IPS-18c (cell line): ENCODE data around the gene SETD4.
"Not testable (repeated sequence)": the region's sequence is repeated elsewhere in the genome, so short reads cannot be mapped to it uniquely, and the experiment has no call there.

Experiments used
- H3K4me3 ChIP-seq: 2 replicates; pipeline ENCODE4 v1.7.0; 2013; ENCODE audit warnings: low read depth, mild to moderate bottlenecking, low read length, moderate library complexity; ENCODE audit not compliant: insufficient read depth
- H3K9me3 ChIP-seq: one replicate; pipeline ENCODE4 v1.6.1; 2013; ENCODE audit warnings: mild to moderate bottlenecking, low read length, moderate library complexity; ENCODE audit not compliant: control insufficient read depth, insufficient read depth

The SETD4 gene

GRCh38 chr21:36060159-36060921 is at the start of gene SETD4:
TSS of gene SETD4 (minus strand) at chr21:36060526. CDS start at chr21:36058888, 1,638 bp downstream.
- peak within 1 kb of the TSS; percentile 99 for H3K4me3 ChIP-seq
- no peaks in the 10 kb centered on the region for H3K9me3 ChIP-seq

- H3K4me3 ChIP-seq, result no peak overlapping the region
- no peaks in the 10 kb centered on the region for H3K9me3 ChIP-seq
Measured at GRCh38 chr21:36109868-36110267, 49.5 kb upstream of the SETD4 start.

- H3K9me3 ChIP-seq, result peaks cover 4% of the 10 kb centered on the region
- peak overlapping the region; percentile 62 for H3K4me3 ChIP-seq
Measured at GRCh38 chr21:36105327-36105842, 45.1 kb upstream of the SETD4 start.

- Histone ChIP-seq H3K4me3 (peak overlapping the region; percentile 62), H3K9me3 (peaks cover 4% of the 10 kb centered on the region)
Measured at GRCh38 chr21:36104317-36105300, 44.3 kb upstream of the SETD4 start.

- Histone ChIP-seq H3K9me3 (peaks cover 4% of the 10 kb centered on the region), H3K4me3 (no peak overlapping the region)
Measured at GRCh38 chr21:36103434-36103833, 43.1 kb upstream of the SETD4 start.

GRCh38 chr21:36100971-36101641 is 40.8 kb upstream of the SETD4 start:
- Histone ChIP-seq H3K9me3 (peaks cover 4% of the 10 kb centered on the region), H3K4me3 (no peak overlapping the region)

GRCh38 chr21:36099695-36100211 is 39.4 kb upstream of the SETD4 start:
- not testable (repeated sequence) for H3K4me3 ChIP-seq
- H3K9me3 ChIP-seq, result peaks cover 10% of the 10 kb centered on the region

GRCh38 chr21:36099000-36099399 is 38.7 kb upstream of the SETD4 start:
- H3K4me3 ChIP-seq, result no peak overlapping the region
- H3K9me3 ChIP-seq, result peaks cover 14% of the 10 kb centered on the region

GRCh38 chr21:36098182-36098532 is 37.8 kb upstream of the SETD4 start:
- no peak overlapping the region for H3K4me3 ChIP-seq
- H3K9me3 ChIP-seq, result peaks cover 15% of the 10 kb centered on the region

- no peak overlapping the region for H3K4me3 ChIP-seq
- H3K9me3 ChIP-seq, result peaks cover 19% of the 10 kb centered on the region
Measured at GRCh38 chr21:36097427-36098181, 37.3 kb upstream of the SETD4 start.

- H3K9me3 ChIP-seq, result peaks cover 19% of the 10 kb centered on the region
- no peak overlapping the region; the same call in 1 of the 2 replicates for H3K4me3 ChIP-seq
Measured at GRCh38 chr21:36096398-36097290, 36.3 kb upstream of the SETD4 start.

- no peak overlapping the region for H3K4me3 ChIP-seq
- peaks cover 19% of the 10 kb centered on the region for H3K9me3 ChIP-seq
Measured at GRCh38 chr21:36093512-36093911, 33.2 kb upstream of the SETD4 start.

GRCh38 chr21:36092681-36093080 is 32.4 kb upstream of the SETD4 start:
- Histone ChIP-seq H3K9me3 (peaks cover 19% of the 10 kb centered on the region), H3K4me3 (no peak overlapping the region)

GRCh38 chr21:36089946-36090345 is 29.6 kb upstream of the SETD4 start:
- Histone ChIP-seq H3K4me3 (no peak overlapping the region), H3K9me3 (peaks cover 13% of the 10 kb centered on the region)

GRCh38 chr21:36087362-36088138 is 27.2 kb upstream of the SETD4 start:
- no peak overlapping the region for H3K4me3 ChIP-seq
- no peaks in the 10 kb centered on the region for H3K9me3 ChIP-seq
